GM18520 (cell line): ENCODE results near the gene PPARD.

Experiments
- ATAC-seq: cut with Tn5 transposase; IDR thresholded peaks from one replicate; pipeline ENCODE4 v1.9.1; 2021; ENCODE audit not compliant: unreplicated experiment

The PPARD gene

GRCh38 chr6:35465646-35466045 is 123.3 kb downstream of the PPARD start:
- ATAC-seq: no peak

DNA sequence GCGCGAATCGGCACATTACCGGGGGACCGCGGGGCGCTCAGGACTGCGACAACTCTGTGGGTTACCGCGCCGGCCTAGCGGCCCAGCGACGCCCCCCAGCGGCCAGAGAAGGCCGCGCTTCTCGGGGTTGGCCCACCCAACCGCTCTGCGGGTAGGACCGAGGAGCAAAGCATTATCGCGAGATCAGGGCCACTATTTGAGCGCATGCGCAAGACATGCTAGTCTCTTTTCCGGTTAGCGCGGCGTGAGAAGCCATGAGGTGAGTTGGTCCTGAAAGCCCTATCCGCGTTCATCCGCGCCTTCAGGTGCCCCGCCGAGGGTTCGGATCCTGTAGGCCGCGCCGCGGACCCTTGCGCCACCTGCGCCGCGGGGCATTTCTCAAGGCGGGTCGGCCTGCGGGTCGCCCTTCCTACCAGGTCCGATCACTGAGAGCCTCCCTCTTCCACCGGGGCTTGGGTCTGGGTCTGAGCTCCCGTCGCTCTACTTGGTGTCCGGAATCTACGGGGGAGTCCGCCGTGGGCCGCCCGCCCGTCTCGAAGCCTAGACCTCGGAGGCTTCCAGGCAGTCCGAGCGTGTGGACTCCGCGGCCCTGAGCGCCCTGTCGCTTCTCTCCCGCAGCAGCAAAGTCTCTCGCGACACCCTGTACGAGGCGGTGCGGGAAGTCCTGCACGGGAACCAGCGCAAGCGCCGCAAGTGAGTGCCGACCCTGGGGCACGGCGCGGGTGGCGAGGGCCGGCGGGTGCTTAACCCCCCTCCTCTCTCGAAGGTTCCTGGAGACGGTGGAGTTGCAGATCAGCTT is 126.0 kb downstream of the PPARD start, which contains the start of gene RPL10A:
Gene RPL10A (plus strand): TSS at position 221 of the 799 bp plus-strand sequence. CDS start 34 bp downstream, at position 255.
- ATAC-seq: peak; percentile 85

DNA sequence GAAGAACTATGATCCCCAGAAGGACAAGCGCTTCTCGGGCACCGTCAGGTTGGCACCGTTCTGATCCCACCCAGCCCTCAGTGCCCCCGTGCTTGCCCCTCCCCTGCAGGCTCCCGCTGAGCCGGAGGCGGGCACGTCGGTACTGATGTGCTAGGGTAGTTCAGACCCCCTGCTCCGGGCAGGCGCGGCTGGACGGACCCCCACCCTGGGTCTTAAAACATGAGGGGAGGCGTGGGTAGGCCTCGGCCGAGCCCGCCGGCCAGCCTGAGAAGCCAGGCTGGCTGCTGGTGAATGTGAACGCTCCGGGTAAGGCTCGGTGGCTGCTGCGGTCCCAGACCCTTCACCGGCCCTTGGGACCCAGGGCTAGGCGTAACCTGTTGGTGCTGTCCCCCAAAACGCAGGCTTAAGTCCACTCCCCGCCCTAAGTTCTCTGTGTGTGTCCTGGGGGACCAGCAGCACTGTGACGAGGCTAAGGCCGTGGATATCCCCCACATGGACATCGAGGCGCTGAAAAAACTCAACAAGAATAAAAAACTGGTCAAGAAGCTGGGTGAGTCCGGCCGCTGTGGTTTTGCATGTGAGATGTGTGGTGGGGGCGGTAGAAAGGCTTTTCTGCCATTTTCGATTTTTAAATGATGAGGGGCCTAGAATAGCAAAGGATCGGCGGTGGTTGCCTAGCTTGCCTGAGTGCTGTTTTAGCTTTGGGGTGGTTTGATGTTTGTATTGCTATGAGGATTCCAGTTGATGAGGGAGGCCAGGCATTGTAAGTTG is 126.8 kb downstream of the PPARD start:
- no peak for ATAC-seq

DNA sequence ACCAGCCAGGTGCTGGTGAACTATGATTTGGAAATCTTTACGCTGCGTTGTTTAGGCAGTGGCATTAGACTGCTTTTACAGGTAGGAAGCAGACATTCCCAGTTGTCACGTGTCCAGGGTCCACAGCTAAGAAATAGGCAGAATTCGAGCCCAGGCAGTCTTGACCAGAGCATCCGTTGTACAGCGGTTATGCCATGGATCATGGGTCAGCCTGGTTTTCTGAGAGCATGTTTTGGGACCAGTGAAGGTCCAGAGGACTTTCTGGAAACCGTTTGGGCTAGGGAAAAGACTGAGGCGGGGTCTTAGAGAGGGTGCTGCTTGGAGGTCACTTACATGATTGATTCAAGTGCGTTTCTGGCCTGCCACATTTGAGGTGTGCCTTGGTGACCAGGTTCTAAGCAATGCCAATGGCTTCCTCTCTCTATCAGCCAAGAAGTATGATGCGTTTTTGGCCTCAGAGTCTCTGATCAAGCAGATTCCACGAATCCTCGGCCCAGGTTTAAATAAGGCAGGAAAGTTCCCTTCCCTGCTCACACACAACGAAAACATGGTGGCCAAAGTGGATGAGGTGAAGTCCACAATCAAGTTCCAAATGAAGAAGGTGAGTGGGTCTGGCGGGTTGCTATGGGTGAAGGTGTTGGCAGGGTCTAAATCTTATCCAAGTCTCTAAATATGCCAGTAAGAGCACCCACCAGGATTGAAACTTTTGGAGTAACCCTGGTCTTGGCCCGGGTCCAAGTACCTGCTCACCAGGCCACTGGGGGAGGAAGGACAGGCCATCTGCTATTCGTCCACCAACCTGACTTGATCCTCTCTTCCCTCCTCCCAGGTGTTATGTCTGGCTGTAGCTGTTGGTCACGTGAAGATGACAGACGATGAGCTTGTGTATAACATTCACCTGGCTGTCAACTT is 127.6 kb downstream of the PPARD start:
- ATAC-seq: no peak

DNA sequence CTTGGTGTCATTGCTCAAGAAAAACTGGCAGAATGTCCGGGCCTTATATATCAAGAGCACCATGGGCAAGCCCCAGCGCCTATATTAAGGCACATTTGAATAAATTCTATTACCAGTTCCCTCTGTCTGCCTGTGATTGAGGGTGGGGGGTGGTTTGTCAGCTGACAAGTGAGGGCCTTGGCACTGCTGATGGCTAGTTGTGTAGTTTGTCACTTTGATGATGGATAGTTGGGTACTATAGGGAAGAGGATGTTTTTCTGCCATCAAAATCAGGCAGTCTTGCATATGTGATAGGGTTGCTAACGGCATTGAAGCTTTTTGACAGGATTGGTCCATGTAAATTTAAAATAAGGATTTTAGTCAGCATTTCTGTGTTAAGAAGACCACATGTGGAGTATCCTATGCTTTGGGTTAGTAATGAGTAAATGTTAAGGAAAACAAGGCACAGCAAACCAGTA is 128.3 kb downstream of the PPARD start:
- ATAC-seq: no peak

GRCh38 chr6:35471836-35472345 is 129.5 kb downstream of the PPARD start:
- ATAC-seq: no peak

GRCh38 chr6:35473075-35473849 is 130.9 kb downstream of the PPARD start:
- no peak for ATAC-seq

GRCh38 chr6:35473850-35474130 is 131.4 kb downstream of the PPARD start:
- no peak for ATAC-seq

DNA sequence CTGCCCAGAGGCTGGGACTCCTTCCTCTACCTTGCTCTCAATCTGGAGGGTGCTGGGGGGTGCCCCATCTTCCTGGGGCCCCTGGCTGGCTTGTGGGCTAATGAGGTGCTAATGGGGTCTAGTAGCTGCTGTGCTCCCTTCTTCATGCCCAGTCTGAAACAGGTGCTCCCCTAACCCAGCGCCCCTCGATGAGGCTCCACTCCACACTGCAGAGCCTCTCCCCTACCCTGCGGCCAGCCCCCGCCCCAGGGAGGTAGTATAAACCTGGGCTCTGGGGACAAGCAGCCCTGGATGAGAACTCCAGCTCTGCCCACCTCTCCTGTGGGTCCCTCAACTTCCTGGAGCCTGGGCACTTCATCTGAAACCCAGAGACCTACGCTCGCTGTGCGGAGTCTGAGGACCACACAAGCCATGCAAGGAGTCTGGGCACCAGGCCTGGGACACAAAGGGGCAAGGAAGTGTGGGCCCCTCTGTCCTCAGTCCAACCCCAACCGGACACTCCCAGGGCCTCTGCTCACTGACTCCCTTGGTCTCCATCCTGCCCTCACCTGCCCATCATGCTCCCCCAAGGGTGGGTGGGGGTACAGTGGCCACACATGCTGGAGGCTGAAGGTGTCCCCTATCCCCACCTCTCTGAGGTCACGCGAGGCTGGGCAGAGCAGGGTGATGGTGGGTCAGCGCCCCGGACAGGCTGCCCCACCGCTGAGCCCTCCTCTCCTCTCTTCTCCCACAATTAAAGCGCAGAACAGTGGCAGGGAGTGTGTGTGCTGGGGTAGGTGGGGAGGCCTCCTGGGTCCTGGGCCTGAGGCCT is 132.0 kb downstream of the PPARD start:
- no peak for ATAC-seq

- no peak for ATAC-seq
These were observed 132.7 kb downstream of the PPARD start for GRCh38 chr6:35474942-35475570.

GRCh38 chr6:35475573-35475972 is 133.2 kb downstream of the PPARD start:
- no peak for ATAC-seq

GRCh38 chr6:35476004-35476403 is 133.6 kb downstream of the PPARD start:
- no peak for ATAC-seq

DNA sequence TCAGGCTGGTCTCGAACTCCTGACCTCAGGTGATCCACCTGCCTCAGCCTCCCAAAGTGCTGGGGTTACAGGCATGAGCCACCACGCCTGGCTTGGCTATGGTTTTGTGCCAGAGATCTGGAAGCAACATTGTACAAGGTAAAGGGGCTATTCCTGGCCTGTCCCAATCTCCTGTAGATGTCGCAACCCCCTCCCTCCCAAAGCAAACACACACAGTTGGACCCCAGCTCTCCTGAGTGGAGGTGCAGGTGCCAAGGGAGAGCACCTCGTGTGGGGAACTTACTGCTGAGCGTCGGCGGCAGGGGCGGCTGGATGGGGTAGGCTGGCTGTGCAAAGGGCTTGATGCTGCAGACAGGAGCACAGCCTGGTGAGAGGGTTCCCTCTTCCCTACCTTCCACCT is 134.7 kb downstream of the PPARD start:
- no peak for ATAC-seq
